H4 (cell line): Measurements from ENCODE around the gene MINDY4. TPM values are rescaled to one million over a fixed set of nuclear protein-coding genes. Genes with fewer than 3 reads are reported as not detected.

Experiments used
- DNase-seq: peaks from one replicate; pipeline ENCODE4 v3.0.0-alpha.2; 2015; ENCODE audit warnings: low spot score
- total RNA-seq: library from RNA; depleted of rRNA; stranded (reverse); fragments of >200 nt; shearing (Covaris generic); gene quantifications from 2 replicates; pipeline ENCODE4 v1.2.3, GENCODE V29; 2014

MINDY4 gene
- total RNA-seq, 1 experiment from 2014 or later = 6.9 TPM

DNA sequence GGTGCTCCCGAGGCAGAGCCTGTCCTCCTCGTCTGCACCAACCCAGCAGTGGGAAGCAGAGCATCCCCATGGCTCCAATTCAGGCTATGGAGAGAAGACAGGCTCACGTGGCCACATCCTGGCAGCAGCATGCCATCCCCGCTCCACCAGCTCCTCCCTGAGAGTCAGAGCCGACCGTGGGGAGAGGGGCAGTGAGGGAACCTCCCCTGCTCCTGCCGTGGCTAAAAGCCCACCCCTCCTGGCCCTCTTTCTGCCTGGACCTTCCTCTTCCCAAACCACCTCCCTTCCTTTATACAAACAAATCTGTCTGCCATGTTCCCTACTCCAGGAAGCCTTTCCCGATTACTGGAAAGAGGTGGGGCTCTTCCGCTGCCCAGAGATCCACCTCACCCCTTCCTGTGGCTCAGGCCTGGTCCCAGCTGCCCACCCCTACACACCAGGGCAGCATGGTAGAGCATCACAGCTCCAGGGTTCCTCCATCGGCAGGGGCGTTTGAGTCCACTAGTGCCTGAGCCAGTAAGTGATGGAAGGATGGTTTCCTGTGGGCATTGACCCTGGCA, 129.7 kb downstream of the MINDY4 start:
- DNase-seq = no peak

DNA sequence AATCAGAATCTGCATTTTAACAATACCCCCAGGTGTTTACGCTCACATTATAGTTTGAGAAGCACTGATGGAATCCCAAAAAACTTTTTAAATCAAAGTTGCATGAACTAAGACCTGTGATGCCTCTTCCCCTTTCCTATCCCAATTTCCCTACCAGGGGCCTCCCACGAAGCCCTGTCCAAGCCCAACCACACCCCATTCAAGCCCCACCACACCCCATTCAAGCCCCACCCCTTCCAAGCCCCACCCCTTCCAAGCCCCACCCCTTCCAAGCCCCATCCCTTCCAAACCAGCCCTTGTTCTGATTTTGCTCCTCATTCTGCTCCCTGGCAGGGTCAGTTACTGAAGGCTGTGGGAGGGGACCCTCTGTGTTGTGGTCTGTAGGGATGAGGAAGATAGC, 130.6 kb downstream of the MINDY4 start:
- DNase-seq = no peak

DNA sequence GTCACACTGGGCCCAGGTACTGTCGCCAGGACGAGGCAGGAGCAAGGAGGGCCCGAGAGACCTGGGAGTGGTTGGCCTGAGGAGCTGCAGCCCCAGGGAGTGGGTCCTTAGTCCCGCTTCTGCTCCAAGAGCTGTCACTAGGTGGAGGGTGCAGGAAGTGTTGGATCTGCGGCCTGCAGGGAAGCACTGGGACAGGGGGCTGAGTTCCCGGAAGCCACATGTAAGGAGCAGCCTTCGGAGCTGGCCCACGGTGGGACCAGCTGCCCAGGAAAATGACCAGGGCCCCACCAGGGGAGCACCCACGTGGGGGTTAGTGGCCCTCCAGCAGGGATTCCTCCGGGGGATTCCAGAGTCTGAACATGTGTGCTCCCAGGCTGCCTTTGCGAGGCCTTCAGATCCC, 131.2 kb downstream of the MINDY4 start:
- DNase-seq = no peak

DNA sequence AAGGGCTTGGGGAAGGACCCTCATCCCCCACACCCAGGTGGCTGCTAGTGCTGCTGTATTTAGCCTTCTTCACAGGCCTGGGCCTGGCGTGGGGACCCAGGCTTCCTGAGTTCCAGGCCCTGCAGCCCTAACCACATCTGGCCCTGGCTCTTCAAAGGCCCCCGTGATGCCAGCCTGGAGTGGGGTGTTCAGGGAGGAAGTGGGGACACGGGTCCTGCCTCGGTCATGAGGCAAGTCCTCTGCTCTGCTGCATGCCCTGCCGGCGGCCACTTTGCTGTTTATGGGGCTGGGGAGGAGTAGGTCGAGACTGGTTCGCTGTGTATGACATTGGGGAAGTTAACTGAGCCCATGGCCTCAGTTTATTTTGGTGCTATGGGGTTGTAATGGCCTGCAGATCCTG, 131.9 kb downstream of the MINDY4 start:
- DNase-seq = no peak

DNA sequence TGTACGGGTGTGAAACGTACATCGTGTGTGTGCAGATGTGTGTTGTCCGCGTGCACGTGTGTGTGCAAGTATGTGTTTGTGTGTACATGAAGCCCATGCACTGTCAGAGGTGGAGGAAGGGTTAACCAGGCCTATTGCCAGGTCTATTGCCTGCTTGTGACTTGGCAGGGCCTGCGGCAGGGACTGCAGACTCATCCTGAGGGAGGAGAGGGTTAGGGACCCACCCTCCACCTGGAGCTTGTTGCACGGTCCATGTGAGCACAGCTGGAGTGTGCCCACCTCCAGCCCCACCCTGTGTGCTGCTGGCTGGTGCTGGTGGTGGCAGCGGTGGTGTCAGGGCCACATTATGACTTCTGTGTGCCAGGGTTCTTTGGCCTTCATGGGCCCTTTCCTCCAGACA, 133.3 kb downstream of the MINDY4 start:
- DNase-seq = no peak

DNA sequence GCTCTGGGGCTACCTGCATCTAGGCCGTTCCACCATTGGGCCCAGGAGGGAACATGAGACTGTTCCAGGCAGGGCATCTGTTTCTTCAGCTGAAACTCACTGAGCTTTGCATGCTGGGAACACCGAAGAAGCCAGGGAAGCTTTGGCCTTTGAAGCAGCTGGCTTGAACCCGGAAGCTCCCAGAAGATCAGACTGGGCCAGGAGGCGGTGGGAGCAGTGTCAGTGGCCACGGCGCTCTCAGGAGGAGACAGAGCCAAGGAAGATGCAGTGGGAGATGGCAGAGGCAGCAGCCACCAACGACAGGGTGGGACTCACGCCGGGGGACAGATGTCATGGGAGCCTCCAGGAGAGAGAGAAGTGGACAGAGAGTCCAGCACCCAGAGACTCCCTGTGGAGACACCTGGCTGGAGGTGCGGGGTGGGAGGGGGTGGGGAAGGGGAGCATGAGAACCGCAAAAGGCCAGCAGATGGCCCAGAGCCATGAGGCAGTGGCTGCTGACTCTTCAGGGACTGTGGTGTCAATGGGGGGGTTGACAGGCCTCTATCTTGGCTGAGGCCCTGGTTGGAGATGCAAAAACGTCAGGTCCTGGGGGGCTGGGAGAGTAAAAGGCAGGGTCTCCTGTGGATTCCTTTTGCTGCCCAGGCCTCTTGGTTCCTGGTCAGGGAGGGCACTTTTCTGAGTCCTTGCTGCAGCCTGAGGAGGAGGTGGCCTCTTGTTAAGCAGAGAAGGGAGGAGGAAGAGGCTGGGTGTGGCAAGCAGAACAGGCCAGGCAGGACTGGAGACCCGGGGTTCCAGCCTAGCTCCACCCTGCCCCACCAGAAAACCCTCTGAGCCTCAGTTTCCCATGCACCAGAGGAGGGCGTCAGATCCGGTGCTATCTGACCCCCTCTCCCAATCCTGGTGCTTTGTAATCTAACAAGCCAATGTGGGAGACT, 134.1 kb downstream of the MINDY4 start:
- DNase-seq = no peak

DNA sequence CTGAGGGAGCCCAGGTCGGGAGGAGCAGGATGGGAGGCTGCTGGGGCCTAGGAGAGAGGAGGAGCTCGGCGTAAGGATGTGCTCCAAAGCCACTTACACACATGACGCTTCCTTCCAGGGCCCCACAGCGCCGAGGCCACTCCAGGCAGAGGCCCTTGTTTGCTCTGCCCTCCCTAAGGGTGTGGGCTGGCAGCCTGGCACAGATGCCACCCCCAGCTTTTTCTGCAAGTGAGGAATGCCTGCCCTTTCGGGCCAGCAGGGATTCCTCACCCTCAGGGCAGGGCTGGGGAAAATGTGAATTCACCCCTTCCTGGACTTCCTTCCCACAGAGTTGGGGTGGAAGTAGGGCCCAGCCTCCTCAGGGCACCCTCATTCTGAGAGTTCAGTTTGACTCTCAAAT, 134.8 kb downstream of the MINDY4 start:
- DNase-seq = peak; percentile 63

DNA sequence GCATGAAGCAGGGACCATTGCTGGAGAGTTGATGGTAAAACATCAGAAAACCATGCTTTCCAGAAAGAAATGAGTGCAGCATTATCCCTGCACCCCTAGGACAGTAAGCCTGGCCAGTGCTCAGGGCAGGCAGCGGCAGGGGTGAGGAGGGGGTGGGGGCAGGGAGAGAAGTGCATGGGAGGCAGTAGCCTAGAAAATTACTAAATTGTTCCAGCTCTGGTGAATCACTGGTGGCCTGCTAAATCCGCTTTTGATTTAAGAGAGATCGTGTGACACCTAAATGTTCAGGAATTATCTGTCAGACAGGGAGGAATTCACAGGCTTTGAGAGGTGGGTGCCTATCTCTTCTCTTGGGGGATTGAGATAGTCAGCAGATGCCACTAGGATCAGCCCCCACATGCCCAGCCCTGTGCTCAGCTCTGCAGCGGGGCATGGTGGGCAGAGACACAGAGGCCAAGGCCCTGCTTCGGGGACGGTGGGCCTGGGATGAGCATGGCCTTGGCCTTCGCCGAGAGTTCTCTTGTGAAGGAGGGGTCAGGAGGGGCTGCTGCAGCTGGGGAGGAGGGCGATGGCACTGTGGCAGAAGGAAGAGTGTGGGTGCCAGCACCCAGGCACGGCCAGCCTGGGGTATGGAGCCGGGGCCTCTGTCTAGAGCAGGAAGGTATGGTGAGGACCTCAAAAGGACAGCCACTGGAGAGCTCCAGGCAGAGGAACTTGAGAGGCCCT, 135.5 kb downstream of the MINDY4 start:
- DNase-seq = no peak

DNA sequence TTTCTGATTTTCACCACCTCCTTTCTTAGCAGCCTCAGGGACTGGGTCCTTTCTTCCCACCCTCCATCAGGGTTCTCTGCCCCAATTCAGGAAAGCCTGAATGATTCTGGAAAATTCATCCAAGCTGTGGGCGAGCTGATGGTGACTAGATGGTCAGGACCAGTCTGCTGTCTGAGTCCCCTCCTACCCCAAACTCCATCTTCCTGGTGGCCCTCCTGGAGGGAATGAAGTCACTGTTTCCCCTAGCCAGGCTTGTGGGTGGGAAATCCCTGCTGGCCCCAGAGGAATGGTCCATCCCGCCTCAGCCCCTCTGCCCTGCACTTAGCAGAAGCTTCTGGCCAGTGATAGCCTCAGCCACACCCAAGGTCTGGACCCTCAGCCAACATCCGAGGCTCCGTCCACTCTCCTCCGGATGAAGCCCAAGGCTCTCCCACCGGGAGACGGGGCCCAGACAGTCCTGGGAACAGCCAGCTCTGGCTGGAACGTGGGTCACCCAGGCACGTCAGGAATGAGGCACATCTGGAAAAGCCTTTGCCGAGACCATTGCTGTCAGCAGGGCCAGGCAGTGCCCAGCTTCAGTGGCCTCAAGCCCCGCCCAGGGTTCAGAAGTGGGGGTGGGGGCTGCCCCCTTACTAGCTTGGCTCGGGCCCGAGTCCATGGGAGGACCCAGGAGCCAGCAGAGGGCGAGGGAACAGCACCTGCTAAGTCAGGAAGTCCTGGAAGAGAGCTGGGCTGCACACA, 136.5 kb downstream of the MINDY4 start:
- DNase-seq = no peak

DNA sequence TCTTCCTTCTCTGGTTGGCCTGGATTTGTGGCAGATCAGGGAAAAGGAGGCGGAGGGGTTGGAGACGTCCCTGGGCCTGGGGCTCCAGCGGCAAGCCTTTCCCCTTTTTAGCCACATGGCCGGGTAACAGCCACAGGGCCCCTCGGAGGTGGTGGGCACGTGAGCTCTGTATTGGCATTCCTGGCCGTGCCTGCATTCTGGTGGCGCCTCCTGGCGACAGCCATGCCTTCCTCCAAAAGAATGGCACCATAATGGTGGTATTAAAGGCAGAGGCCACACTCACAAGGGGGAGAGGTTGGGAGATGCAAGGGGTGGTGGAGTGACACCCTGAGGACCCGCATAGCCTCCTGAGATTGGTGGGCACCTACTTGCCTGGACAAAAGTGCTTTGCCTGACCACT, 137.5 kb downstream of the MINDY4 start:
- no peak for DNase-seq

DNA sequence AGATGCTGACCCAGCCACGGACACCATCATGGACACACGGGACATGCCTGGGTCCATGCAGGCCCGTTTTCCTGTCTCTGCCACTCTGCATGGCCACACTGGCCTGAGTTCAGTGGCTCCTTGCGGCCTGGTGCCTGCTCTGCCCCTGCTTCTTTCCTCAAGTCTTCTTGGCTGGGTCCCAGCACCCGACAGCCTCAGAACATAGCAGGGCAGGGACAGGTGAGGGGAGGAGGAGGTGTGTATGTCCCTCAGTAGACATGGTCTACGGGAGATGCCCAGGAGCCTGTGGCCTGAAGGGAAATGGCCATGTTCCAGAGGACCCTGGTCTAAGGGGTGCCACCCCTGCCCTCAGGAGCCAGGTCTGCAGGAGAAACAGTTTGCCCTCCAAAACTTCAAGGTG, 138.2 kb downstream of the MINDY4 start:
- no peak for DNase-seq

DNA sequence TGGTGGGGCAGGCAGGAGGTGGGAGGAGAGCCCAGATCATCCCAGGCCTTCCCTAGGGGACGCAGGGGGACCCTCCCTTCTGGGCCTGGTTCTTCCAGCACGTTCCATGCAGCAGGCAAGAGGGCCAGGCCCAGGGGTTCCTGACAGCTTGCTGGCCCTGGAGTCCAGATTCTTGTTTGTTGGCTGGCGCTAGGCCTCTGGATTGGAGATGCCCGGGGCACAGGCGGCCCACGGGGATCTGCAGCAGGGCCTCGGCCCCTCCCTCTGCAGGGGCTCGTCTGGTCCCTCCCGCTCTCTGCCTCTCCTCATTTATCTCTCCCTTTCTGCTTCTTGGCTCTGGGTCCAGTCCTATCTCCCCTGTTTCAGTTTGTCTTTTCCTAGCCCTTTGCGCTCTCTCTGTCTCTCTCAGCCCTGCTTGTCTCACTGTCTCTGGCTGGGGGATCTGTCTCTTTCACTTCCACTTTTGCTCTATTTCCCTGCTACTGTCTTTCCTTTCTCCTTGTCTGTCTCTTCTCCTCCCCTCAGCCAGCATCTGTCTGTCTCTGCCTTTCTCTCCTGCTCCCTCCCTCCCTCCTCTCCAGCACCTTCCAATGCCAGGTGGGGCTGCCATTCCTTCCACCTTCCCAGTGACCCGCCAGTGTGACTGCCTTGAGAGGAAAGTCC, 139.3 kb downstream of the MINDY4 start:
- DNase-seq = no peak

DNA sequence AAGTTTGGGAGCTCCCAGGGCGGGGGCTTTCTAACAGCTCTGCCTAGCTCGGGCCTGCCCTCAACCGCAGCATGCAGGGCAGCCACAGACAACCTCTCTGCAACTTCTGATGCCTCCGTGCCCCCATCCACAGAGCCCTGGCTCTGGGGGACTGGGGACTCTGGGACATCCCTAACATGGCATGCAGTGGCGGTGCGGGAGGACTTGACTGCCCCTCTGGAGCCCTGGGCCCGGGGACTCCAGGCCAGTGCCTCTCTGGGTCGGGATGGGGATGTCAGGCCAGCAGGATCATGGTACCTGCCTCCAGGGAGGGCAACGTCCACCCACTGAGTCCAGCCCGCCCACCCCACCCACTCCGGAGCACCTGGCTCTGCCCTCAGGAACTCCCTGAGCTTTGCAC, 139.9 kb downstream of the MINDY4 start:
- DNase-seq = no peak

DNA sequence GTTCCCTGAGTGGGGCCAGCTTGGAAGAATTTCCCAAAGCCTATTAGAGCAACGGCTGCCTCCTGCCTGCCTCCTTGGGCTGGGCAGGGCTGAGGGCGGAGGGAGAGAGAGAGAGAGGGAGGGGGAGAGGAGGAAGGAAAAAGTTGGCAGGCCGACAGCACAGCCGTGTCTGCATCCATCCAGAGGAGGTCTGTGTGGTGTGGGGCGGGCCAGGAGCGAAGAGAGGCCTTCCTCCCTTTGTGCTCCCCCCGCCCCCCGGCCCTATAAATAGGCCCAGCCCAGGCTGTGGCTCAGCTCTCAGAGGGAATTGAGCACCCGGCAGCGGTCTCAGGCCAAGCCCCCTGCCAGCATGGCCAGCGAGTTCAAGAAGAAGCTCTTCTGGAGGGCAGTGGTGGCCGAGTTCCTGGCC, 140.3 kb downstream of the MINDY4 start, which contains the start of gene AQP1:
AQP1 (plus strand) TSS at position 293 of the 409 bp plus-strand sequence; CDS start at position 350, 57 bp downstream.
- peak; percentile 55 for DNase-seq

DNA sequence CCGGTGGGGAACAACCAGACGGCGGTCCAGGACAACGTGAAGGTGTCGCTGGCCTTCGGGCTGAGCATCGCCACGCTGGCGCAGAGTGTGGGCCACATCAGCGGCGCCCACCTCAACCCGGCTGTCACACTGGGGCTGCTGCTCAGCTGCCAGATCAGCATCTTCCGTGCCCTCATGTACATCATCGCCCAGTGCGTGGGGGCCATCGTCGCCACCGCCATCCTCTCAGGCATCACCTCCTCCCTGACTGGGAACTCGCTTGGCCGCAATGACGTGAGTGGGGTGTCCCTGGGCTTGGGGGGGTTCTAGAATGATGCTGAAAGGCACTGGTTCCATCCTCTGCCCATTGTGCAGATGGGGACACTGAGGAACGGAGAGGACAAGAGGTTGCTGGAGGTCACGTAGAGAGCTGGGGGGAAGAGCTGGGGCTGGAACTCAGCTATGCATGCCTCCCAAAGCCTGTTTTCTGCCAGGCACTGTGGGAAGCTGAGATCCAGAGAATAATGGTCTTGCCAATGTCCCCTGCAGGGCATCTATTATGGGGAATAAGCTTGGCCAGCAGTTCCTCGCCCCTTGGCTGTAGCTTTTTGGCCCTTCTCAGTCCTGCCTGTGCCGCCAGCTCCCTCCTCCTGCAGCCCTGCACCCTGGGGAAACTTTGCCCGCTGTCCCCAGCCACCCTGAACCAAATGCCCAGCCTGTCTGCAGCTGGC, 141.0 kb downstream of the MINDY4 start:
- no peak for DNase-seq

DNA sequence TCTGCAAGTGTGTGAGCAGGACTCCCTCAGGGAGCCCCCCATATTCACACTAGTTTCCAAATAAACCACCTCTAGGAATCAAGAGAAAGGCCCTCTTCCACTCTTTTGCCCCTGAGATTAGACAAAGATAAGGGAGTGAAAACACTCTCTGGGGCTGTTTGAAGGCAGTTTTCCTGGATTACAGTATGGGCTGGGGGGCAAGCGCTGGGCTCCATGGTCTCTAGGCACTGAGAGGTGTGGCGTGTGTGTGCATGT, 141.4 kb downstream of the MINDY4 start:
- DNase-seq = no peak

DNA sequence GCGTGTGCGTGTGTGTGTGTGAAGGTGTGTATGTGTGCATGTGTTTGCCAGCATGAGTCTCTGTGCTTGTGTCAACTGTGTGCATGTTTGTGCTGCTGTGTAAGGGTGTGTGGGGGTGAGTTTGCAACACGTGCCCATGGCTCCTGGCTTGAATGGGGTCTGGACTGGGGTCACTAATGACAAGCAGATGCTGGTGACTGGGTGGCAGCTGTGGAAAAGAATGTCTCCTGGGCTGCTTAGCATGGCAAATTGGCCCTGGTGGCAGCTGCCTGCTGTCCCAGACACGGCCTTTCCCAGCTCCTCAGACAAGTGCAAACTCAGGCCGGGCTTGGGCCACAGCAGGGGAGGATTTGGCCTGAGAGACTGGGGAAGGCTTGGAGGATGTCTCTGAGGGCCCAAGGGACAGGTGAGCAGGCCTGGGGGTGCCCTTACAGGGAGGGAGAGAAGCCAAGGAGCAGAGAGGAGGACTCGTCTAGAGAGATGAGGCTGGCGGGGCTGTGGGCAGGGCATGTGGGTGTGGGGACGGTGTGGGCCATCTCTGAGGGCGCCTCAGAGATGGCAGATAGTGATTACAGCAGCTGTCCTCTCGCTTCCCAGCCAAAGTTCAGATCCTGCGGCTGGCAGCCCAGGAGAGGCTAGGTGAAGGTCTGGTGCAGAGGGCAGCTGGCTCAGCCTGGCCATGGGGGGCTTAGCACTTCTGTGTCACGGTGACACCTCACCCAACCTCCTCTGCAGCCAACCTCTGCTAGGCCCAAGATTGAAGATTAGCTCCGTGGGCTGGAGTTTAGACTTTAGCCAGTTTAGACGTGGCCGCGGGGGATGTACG, 142.0 kb downstream of the MINDY4 start:
- DNase-seq = no peak

DNA sequence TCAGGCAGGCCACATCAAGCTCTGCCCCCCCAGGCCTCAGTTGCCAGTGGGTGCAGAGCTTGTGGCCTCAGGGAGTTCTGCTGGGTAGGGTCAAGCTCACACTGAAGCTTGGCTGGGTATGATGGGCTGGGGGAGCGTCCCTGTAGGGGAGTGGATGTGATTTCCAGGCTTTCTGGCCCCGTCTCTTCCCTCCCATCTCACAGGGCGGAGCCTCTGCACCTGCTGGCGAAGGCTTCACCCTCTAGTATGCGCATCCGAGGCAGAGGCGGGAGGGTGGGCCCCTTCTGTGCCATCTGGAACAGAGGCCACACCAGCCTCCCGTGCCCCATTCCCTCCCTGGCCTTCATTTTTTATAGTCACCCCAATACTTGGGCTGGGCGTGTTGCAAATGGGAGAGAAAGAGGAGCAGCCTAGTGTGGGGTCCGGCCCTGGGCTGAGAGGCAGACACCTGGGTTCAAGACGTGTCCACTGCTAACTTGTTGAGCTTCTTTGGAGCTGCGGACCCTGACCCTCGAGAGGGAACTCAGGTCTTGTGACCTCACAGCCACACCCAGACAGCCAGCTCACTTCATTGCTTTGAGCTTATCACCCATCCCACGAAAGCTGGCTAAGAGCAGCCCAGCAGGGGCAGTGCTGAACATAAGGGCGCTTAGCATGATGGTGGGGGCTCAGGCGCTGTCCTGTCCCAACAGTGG, 142.8 kb downstream of the MINDY4 start:
- no peak for DNase-seq

DNA sequence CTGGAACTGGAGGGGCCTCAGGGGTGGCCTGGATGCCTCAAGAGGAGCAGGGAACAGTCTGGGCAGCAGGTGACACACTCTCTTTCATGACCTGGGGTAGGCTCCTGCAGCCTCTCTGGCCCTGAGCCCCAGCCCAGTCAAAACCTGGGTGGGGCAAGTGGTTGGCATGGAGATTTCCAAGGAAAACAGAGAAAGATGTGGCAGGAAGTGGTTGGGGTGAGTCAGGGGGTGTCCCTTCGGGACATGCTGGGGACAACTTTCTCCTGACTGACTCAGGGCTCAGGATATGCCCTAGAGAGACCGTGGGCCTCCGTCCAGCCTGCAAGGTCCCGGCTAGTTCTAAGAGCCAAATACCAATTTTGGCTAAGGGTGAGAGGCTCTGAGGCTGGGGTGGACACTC, 143.4 kb downstream of the MINDY4 start:
- DNase-seq = peak; percentile 90
